ENCODE results near the gene SSBP3. TPM values are rescaled to one million over a fixed set of nuclear protein-coding genes. Genes with fewer than 3 reads are reported as not detected.
"Not testable (repeated sequence)": the region's sequence is repeated elsewhere in the genome, so short reads cannot be mapped to it uniquely, and the experiment has no call there.

Gene SSBP3
- polyA plus RNA-seq, 4 donors, result 117 to 130 (median 126) TPM

- no peak for DNase-seq (ENCODE audit: low read depth in 4 of 4, low spot score in 3 of 4)
Measured at GRCh38 chr1:54395281-54395934, 10.8 kb downstream of the SSBP3 start.

DNA sequence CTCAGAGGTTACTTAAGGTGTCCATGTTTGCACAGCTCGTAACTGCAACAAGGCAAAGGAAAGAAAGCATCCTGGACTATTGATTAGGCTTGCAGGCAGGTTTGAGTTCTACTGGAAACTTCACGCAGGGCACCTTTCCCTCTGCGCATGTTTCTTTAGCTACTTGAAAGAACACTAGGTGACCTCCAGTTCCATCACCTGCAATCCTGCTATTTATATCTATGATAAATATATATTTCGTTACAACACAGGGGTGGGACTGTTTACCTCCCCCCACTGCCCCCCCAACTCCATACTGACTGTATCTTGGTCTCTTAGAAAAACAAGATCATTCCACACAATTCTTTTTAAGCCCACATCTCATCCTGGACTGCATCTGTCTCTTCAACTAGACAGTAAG, 12.1 kb downstream of the SSBP3 start:
- no peak for DNase-seq (ENCODE audit: low read depth in 4 of 4, low spot score in 3 of 4)

- no peak for DNase-seq (ENCODE audit: low read depth in 4 of 4, low spot score in 3 of 4)
Measured at GRCh38 chr1:54392401-54392800, 13.8 kb downstream of the SSBP3 start.

- no peak for DNase-seq (ENCODE audit: low read depth in 4 of 4, low spot score in 3 of 4)
Measured at GRCh38 chr1:54391450-54392209, 14.6 kb downstream of the SSBP3 start.

DNA sequence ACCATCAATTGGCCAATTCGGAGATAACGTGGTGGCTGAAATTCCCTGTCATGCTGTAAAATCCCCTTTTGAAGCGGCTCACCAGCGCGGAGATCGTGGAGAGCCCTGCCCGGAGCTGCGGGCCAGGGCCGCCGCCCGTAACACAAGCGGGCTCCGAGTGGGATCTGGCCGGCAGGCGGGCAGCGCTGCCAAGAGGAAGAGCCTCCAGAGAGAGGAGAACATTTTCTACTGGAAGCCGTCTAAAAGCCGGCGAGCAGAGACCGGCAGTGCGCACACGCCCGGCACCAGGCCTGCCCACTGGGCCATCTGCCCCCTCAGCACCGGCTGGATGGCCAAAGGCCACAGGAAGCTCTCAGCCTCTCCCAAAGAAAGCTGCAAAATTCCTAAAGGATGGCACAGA, 15.5 kb downstream of the SSBP3 start:
- no peak for DNase-seq (ENCODE audit: low read depth in 4 of 4, low spot score in 3 of 4)

DNA sequence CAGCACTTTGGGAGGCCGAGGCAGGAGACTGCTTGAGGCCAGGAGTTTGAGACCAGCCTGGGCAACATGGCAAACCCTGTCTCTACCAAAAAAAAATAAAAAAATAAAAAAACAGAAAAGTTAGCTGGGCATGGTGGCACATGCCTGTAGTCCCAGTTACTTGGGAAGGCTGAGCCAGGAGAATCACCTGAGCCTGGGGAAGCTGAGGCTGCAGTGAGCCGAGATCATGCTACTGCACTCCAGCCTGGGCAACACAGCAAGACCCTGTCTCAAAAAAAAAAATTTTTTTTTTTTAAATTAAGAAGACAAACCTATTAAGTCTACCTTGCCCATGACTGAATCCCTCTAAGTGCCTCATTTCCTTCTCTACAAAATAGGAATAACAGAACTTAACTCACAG, 16.6 kb downstream of the SSBP3 start:
- DNase-seq (ENCODE audit: low read depth in 4 of 4, low spot score in 3 of 4), result not testable (repeated sequence)

DNA sequence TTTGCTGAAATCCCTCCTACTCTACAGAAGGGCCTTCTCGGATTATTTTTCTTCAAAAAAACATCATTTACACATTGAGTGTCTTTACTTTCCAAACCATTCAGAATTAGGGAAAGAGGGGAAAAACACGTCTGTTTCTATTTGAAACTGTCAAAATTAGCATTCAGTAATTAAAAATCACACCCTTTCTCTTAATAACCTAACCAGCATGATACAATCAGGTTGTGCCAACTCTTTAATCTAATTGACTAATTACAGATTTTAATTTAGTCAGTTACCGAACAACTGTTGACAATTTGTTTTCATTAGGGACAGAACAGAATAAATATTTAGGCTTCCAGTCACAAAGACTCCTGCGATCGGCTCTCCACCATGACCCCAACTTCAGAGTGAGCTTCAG, 18.8 kb downstream of the SSBP3 start:
- no peak for DNase-seq (ENCODE audit: low read depth in 4 of 4, low spot score in 3 of 4)

DNA sequence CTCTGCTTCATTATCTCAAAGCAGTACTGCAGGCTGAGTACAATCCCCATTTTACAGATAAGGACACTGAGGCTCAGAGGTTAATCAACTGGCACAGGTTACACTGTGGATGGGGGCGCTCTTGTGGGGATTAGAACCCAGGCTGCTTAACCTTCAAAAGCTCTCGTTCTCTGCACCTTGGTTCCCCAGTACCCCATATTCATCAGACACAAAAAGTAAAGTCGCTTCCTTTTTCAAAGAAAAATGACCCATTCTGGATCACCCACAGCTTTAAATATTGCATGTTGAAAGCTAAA, 20.5 kb downstream of the SSBP3 start:
- DNase-seq (ENCODE audit: low read depth in 4 of 4, low spot score in 3 of 4), result no peak

DNA sequence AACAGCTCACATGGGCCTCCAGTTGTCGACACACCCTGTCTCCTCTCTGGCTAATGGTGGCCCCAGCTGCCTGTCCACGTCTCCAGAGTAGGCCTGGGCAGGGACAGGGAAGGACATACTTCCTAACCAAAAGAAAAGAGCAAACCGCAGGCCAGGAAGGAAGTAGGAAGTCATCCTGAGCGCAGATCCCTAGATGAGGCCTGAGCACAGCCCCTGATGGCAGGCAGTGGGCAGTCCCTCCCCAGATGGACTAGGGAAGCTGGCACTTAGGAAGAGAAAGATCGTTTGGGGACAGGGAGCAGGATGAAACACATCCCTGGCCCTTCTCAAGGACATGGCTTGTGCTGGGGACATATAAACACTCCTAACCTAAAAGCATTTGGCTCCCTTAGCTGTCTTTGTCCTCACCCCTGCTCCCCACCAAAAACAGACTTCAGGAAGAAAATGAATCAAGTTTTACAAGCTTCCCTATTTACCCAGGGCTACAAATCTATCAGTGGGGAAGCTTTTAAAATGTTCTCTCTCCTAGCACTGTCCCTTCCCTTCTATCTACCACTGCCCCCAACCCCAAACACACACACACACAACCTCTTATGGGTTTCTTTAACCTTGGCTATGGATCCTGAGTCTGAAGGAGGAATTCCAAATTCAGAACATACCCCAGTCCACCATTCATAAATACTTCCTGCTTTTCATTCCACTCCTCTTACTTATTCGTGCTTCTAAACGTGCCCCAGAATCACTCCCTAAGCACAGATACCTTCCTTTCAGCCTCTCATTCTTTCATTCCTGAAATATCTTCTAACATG, 21.1 kb downstream of the SSBP3 start:
- DNase-seq (ENCODE audit: low read depth in 4 of 4, low spot score in 3 of 4), result no peak

DNA sequence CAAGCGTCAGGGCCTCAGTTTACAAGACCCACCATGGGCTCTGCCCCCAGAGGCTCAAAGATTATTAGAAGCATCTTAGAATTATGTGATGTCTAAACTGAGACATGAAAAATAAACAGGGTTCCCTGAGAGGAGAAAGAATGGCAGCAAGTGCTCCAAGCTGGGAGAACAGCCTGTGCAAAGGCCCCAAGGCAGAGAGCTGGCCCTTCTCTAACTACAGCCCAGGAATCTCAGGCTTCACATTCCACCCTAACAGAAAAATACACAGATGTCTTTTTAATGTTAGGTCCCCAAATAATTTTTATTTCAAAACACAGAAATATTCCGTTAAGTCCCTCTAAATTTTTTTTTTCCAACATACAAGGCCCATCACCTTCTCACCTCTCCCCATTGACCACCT, 21.7 kb downstream of the SSBP3 start:
- no peak for DNase-seq (ENCODE audit: low read depth in 4 of 4, low spot score in 3 of 4)

DNA sequence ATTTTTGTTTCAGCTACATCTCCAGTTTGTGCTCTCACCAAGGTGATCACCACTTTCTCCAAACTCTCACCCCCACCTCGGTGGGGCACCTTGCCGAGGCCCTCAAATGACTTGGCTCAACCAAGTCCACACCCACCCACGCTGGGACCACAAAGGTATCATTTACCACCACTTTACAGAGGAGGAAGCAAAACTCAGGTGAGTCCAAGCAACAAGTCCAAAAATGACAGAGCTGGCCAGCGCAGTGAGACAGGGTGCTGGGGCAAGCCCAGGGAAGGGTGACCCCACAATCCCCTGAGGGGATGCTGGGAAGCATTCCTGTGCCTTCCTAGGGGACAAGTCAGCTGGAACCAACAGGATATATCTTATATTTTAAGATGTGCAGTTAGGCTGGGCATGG, 24.7 kb downstream of the SSBP3 start:
- DNase-seq (ENCODE audit: low read depth in 4 of 4, low spot score in 3 of 4), result no peak

GRCh38 chr1:54380290-54380882, 25.8 kb downstream of the SSBP3 start:
- DNase-seq (ENCODE audit: low read depth in 4 of 4, low spot score in 3 of 4), result no peak

- DNase-seq (ENCODE audit: low read depth in 4 of 4, low spot score in 3 of 4), result no peak
Measured at GRCh38 chr1:54379555-54380289, 26.5 kb downstream of the SSBP3 start.

DNA sequence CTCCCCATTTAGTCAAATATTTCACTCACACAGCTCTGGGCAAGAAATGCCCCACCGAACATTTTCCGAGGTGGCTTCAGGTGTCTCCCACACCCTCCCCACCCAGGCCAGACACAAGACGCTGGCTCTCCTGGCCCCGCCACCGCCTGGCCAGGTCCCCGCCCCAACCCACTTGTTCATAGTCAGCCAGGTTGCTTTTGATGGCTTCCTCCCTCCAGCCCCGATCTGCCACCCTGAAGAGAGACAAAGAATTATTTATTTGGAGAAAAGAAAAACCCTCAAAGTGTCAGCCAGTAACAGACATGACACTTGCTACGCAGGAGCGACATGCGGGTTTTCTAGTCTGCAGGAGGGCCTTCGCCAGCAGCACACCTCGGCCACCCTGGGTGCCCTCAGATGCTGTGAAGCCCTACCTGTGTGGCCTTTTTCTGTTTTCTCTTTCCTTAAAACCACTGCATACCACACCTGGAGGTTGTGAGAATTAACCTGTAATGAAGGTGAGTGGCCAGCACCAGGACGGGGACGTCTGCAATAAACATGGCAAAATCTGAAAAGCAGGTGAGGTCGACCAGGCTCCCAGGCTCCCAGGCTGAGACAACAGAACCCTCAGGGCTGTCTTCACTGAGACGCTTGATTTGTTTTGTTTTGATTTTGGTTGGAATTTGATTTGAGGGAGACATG, 27.2 kb downstream of the SSBP3 start:
- no peak for DNase-seq (ENCODE audit: low read depth in 4 of 4, low spot score in 3 of 4)

- DNase-seq (ENCODE audit: low read depth in 4 of 4, low spot score in 3 of 4), result no peak
Measured at GRCh38 chr1:54378157-54378873, 27.9 kb downstream of the SSBP3 start.

DNA sequence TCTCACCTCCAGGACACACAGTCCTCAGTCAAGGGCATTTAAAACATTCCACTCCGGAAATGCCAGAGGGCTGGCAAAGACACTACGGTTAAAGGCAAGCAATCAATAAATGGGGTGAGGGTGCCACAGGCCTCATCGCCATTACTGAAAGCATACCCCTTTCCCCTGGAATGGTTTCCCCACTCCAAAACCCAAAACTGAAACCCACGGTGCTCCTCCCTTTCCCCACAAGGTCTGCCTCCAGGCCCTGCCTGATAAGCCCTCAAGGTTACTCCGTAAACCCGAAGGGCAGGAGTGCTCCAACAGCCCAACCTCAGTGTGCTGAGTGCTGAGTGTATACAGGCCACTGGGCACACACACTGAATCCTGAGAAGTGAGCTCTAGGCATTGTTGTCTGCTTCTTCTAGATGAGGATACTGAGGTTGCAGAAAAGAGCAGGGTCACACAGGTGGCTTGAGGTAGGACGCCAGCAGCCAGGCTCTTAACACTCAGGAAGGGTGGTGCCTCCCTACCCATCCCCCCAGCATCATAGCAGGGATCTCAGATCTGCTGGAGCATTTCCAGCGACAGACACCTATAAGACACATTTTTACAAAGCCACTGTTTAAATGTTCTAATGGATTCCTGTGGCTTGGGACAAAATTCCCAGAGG, 29.0 kb downstream of the SSBP3 start:
- DNase-seq (ENCODE audit: low read depth in 4 of 4, low spot score in 3 of 4), result no peak

DNA sequence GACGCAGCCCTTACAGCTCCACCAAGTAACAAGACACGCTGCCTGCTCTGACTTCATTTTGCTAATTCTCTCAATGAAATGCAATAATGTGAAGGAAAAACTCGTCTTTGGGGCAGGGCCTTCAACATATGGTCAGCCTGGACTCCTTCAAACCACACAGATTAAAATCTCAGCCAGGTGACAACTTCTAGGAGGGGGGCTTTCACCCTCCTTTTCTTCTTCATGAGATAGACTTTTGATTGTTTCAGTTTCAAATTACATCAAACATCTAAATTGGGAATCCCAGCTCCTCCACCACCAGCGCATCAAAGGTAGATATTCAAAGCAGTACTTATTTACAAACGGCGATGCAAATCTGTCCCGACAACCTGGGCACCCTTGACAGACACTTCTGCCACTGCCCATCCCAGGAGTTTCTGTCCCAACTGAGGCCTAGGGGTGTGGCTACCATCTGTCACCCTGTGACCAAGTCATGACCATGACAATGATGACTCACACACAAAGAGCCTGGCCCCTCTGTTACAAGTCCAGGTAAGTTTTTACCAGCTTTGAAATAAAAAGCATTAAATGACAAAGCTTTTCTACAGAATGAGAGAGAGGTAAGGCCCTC, 29.7 kb downstream of the SSBP3 start:
- no peak for DNase-seq (ENCODE audit: low read depth in 4 of 4, low spot score in 3 of 4)

GRCh38 chr1:54375712-54376429, 30.3 kb downstream of the SSBP3 start:
- no peak for DNase-seq (ENCODE audit: low read depth in 4 of 4, low spot score in 3 of 4)

Measured in left renal pelvis (tissue), 4 donors.